NCI-H128 (cell line): ENCODE data around the gene XRN2.
"Not testable (repeated sequence)": the region's sequence is repeated elsewhere in the genome, so short reads cannot be mapped to it uniquely, and the experiment has no call there.

ENCODE experiments used
- DNase-seq: peaks from one replicate; lab custom pipeline; 2025; ENCODE audit not compliant: unreplicated experiment; lab: John Stamatoyannopoulos, UW

Gene XRN2

DNA sequence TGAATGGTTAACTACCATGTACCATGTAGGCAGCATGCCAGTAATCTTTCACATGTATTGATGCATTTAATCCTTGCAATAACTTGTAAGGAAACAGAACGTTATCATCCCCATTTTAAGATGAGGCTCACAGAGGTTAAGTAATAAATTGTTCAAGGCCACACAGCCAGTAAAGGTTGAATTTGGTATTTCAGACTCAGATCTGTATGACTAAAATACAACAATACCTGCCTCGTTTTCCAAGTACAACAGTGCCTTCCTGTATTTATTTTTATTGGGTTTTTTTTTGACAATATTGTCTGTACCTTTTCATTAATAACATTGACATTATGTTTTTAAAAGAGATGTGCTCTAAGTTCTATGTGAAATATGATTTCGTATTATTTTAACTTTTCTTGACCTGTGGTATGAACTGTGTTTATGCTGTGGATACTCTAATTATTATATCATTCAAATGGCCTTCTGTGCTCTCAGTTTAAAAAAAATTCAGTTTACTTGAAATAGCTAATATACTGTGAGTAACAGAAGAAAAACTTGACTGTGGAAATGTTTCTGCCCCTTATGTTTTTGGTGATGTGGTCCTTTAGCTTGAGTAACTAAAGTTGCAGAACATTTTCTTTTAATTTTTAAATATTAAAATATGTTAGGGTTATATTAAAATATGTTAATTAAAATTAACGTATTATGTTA lies 39.7 kb downstream of the XRN2 start:
- DNase-seq, result no peak

DNA sequence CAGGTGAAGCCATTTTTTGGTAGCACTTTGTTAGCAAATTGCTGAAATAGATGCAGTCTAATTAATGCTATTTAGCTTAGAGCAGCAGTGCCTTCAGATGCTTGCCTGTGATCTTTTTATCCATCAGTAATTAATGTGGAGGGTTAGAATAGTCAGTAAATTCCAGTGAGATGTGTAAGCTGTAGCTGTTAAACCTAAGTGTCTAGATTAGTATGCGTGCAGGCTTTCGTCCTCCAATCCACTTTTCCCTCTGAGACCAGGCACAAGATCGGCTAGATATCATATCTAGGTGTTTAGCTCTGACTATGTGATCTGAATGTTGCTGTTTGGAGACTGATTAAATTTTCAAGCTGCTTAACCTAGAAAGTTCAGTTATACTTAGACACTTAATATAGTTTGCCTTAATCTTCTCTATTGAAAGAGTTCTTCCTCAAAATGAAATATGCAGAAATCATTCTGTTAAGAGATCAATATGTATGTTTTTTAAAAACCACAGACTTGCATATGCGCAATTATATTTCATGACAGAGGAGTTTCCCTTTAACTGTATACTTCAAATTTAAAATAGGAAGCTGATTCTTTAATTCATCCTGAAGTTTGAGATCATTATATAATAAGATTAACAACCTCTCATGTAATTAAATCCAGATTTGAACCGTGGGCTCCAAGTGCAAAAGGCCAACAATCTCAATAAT lies 41.2 kb downstream of the XRN2 start:
- no peak for DNase-seq

DNA sequence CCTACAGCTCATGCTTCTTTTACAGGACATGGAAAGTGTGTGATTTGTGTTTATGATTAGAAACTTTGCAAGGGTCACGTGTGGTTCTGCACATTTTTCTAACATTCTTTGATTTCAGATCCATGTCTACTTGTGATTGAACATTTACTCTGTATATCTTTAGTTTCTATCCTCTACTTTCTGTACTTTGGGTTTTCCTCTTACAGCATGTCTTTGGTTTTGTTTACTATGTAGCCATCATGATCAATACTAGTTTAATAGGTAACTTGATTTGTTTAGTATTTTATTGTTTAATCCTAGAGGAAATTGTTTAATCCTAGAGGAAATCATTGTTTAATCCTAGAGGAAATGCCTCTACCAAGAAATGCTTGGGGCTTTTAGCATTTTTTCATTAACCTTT lies 41.8 kb downstream of the XRN2 start:
- no peak for DNase-seq

DNA sequence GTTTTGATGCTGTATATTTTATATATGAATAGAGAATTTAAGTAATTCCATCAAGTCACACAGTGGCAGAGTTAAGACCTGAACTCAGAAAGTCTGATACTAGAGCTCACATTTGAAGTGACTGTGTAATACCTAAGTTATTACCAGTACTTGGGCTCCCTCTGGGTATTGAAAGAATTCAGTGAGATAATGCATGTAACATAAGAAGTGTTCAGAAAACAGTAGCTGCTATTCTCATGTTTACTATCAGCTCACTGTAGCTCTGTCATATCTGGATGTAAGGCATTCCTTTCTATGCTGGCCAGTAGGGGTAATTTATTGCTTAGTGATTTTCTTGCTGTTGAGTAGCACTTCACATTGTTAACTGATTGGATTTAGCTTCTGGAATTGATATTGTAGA lies 49.6 kb downstream of the XRN2 start:
- no peak for DNase-seq

DNA sequence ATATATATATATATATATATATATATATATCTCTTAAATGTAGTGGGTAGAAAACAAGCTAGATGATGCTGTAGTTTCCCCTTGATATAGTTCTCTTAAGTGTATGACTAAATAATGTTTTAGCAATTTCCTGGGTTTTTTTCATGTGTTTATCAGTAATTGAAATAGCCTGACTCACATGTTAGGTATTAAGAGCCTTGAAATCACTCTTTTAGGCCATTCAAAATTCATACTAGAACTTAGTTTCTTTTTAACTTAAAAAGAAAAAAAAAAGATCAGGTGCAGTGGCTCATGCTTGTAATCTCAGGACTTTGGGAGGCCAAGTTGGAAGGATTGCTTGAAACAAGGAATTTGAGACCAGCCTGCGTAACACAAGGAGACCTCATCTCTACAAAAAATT lies 50.1 kb downstream of the XRN2 start:
- no peak for DNase-seq

DNA sequence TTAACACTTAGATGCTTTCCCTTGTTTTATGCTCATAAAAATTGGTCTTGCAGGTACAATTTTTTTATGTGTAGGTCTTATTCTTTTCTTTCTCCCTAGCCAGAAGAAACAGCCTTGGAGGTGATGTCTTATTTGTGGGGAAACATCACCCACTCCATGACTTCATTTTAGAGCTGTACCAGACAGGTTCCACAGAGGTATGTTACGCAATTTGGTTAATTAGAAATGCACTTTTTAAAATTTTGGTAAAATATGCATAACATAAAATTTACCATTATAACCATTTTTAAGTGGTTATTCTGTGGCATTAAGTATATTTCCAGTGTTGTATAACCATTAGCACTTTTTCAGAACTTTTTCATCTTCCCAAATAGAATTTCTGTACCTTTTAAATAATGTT lies 52.9 kb downstream of the XRN2 start:
- no peak for DNase-seq

DNA sequence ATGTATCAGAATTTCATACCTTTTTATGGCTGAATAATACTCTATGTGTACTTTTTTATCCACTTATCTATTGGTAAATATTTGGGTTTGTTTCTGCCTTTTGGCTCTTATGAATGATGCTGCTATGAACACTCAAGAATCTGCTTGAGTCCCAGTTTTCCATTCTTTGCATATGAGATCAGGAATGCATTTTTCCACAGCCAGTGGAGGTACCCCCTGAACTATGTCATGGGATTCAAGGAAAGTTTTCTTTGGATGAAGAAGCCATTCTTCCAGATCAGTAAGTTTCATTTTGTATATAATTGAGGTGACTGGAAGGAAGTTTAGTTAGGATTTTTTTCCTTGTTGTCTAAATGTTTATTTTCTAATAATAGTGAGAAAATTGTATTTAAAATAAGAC lies 53.3 kb downstream of the XRN2 start:
- no peak for DNase-seq

DNA sequence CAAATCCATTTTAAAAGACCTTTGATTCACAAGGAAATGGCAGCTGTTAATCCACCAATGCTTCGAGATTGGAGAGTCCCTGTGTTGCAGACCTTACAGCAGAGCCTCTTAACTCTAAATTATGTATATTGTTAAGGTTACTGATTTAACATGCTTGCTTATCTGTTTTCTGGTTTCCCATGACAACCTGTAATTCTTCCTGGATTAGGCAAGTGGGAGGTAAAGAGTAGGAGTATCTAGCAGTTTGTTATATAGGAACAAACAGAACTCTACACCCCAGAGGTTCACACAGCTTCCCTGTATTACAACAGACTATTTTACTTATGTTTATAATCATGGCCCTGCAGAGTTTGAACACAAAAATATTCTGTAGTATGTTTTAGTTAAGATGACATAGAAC lies 54.7 kb downstream of the XRN2 start:
- no peak for DNase-seq

DNA sequence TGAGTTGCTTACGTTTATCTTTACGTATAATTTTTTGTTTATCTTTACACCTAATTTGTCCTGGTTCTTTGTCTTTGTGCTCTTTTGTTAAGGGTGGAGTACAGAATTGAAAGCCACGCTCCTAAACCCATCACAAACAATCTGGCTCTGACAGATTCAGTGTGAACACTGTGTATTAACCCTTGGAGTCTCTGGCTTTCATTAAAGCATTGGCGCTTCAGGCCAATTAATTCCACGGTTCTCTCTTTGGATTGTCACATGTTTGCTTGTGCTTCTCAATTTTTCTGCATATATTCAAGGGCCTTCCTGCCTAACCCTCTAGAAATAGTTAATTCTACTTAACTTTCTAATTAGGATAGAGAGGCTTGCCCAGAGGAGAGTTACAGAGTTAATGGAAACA lies 55.6 kb downstream of the XRN2 start:
- DNase-seq, result no peak

DNA sequence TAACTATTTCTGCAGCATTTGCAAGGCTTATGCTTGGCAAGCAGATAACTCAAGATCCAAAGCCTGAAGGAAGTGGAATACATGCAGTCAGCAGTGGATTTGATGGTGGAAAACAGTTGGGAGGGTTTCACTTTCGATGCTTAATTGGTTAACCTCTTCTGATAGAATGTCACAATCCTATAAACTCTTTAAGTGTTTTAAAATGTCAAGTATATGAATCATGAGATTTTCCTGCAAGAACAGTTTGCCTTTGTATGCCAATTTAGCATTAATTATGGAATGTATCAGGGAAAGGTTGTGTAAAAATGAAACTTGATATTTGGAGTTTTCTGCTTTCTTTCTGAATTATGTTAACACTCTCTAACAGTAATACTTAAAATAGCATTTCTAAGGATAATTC lies 57.6 kb downstream of the XRN2 start:
- DNase-seq, result no peak

DNA sequence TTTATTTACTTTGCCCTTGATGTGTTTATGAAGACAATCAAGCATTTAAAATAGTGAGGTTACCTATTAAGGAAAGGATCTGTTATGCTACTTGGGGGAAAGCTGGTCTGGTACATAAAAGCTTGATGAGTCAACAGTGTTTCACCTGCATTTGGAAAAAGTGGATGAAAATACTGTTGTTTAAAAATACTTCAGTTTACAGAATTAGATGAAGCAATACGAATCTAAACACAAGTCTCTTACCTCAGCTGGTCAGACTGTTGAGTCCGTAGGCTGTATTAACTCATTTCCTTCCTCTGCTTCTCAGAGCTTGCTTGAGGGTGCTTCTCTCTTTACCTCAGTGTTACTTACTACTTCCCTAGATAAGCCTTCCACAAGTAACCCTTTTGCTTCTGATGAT lies 58.1 kb downstream of the XRN2 start:
- DNase-seq, result no peak

DNA sequence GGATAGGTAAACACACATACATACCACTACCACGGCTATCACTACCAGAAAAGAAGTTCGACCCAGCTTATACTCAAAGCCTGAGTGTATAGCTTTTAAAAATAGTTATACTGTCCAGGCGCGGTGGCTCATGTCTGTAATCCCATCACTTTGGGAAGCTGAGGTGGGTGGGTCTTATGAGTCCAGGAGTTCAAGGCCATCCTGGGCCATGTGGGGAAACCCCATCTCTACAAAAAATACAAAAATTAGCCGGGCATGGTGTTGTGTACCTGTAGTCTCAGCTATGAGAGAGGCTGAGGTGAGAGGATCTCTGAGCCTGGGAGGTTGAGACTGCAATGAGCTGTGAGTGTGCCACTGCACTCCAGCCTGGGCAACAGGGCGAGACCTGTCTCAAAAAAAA lies 61.3 kb downstream of the XRN2 start:
- no peak for DNase-seq

DNA sequence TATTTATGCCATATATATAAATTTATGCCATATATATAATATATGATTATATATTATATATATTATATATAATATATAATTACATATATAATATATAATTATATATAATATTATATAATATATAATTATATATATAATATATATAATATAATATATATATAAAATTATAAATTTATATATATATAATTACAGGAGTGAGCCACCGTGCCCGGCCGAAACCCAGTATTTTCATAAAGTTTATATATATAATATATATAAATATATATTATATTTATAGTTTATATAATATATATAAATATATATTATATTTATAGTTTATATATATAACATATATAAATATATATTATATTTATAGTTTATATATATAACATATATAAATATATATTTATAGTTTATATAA lies 62.6 kb downstream of the XRN2 start:
- DNase-seq, result no peak

DNA sequence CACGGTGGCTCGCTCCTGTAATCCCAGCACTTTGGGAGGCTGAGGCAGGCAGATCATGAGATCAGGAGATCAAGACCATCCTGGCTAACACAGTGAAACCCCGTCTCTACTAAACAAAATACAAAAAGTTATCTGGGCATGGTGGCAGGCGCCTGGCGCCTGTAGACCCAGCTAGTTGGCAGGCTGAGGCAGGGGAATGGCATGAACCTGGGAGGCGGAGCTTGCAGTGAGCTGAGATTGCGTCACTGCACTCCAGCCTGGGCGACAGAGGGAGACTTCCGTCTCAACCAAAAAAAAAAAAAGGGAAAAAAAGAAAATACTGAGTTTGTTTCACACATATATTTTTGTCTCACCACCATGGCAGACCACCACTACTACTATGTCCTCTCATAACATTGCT lies 63.1 kb downstream of the XRN2 start:
- not testable (repeated sequence) for DNase-seq

DNA sequence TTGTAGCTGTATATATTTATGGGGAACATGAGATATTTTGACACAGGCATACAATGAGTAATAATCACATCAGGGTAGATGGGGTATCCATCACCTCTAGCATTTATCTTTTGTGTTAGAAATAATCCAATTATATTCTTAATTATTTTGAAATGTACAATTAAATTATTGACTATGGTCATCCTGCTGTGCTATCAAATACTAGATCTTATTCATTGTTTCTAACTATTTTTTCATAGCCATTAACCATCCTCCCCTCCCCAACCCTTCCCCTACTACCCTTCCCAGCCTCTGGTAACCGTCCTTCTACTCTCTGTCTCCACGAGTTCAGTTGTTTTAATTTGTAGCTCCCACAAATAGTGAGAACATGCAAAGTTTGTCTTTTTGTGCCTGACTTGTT lies 65.7 kb downstream of the XRN2 start:
- no peak for DNase-seq

DNA sequence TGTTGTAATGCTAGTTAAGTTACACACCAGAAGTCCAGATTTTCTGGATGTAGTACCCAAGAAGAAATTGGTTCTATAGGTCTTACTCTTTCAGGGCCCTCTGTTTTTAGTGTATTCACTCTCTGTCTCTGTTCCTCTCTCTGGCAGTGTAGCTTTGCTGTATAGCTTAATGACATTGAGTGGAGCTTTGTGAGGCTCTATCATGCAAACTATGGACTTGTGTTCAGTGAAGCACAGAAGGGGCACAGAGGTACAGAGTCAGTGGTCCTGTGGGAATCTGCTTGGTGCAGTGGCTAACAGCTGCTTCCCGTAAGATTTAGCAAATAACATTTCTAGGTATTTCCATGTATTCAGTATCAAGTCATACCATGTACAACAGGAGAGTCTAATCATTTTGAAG lies 68.1 kb downstream of the XRN2 start:
- DNase-seq, result no peak

DNA sequence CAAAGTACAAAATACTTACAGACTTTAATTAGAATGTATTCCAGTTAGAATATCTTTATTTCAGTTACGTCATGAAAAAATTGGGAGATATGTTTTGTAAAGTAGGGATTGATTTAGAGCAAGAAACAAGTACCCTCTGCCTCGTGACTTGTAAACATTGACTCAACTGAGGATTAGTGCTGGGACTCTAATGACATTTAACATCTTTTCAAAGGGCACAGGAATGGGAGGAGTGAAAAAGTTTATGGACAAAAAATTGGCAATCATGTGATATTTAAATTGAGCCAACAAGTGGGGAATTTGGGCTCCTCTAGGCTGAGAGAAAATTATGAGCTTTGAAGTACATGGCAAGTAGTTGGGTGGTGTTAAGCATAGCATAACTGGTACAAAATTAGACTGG lies 68.9 kb downstream of the XRN2 start:
- no peak for DNase-seq

DNA sequence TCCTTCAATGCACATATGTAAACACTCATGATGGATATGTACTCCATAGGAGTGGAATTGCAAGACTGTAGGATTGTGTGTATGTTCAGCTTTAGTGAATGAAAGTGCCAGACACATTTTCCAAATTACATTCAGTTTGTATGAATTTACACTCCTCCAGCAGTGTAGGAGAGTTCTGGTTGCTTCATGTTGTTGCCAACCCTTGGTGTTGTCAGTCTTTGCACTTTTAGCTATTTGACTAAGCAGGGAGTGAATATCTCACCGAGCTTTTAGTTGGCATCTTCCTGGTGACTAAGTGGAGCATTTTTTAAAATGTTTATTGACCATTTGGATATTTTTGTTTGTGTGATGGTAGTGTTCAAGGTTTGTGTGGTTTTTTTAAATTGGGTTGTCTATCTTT lies 70.3 kb downstream of the XRN2 start:
- no peak for DNase-seq

DNA sequence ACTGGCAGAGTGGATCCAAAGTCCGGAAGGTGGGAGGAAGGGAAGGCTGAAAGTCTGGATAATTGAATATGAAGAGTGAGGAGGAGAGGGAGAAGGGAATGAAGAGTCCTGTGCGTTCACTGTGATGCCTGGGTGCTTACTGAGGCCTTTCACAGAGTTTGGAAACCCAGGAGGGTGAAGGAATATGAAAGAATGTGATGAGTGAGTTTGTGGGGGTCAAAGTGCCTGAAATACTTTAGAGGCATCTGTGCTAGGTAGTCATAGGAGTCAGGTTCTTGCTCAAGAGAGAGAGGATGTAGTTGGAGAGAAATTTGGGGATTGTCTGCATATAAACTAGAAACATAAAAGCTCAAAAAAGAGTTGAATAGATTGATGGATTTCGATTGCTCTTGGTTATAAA lies 73.5 kb downstream of the XRN2 start:
- no peak for DNase-seq

DNA sequence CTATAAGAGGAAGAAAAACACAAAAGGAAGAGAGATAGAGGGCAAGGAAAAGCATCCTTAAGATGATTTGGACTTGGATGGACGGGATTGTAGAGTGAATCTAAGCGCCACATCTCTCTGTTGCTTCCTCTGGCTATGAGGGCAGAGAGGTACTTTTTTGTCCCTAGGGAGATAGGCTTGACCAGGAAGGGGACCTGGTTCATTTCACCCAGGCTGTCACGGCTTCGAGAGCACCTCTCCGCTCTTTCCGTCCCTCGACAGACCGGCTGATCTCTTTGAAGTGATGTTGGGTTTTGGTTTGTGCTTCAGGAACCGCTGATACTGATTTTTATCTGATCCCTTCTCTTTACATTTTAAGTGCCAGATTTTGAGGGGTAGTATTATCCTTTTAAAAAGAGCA lies 74.6 kb downstream of the XRN2 start:
- DNase-seq, result no peak

DNA sequence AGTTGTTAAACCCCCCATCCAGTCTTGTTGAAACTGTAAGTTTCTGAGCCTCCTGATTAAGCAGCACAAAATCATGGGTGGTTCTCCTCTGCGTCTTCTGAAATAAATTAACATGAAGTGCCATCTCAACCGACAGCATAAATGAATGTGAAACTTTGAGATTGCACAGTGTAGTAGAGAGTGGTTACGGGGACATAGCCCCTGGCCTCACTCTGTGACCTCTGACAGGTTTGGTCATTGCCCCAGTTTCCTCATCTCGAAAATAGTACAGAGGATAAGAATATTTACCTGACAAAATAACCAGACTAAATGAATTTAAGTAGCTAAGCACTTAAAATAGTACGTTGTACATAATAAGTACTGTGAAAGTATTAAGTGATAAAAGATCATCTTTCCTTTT lies 75.1 kb downstream of the XRN2 start:
- DNase-seq, result no peak

DNA sequence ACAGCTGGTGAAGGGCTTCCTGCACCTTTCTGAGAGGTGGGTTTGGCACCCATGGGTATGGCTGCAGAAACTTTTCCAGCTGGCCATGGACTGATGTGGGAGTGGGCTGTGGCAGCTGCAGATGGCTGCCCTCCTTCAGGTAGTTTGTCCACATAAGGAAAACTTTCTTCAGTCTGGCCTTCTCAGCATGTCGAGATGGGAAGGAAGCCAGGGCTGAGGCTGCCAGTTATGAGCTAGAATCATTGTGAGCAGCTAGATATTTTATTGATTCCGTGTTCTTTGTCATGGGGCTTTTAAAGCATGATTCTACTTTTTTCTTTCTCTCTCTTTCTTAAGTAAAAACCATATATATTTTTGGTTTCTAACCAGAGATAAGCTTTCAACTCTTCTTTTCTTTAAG lies 77.6 kb downstream of the XRN2 start:
- DNase-seq, result no peak

DNA sequence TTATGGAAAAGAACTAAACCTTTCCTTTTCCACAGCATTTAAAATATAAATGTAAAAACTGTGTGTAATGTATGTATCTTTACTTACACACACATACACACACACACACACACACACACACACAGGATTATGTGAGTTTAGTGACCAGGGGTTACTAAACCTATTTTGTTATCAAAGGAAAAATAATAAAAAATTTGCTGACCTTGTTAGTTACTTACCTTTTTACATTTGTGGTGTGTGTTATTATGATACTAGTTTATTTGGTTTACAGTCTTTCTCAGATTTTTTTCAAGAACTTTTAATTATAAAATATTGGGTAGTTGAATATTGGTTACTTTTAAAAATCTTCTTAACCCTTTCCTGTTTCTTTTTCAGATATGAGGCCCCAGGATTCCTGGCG lies 78.5 kb downstream of the XRN2 start:
- DNase-seq, result no peak
